Neuronal stem cell (in vitro differentiated cells): ENCODE data around the gene SLC10A7.
A peak's percentile ranks its signal among the peaks of the same experiment; 100 is the strongest.

Source experiments
- DNase-seq: peaks from one replicate; pipeline ENCODE4 v3.0.0-alpha.2; 2013; ENCODE audit warnings: low spot score
- H2AFZ ChIP-seq: one replicate; pipeline ENCODE4 v1.6.1; 2013; ENCODE audit warnings: mild to moderate bottlenecking, low read length, inconsistent platforms
- H2AK5ac ChIP-seq: 2 replicates; pipeline ENCODE4 v1.6.1; 2013; ENCODE audit warnings: low read depth, mild to moderate bottlenecking, inconsistent platforms, low read length, moderate library complexity, mixed read lengths
- H2BK120ac ChIP-seq: 2 replicates; pipeline ENCODE4 v1.6.1; 2013; ENCODE audit warnings: low read depth, mild to moderate bottlenecking, inconsistent platforms, low read length, moderate library complexity, mixed read lengths
- H2BK12ac ChIP-seq: one replicate; pipeline ENCODE4 v1.6.1; 2013; ENCODE audit warnings: low read length, inconsistent platforms
- H2BK15ac ChIP-seq: 2 replicates; pipeline ENCODE4 v1.6.1; 2013; ENCODE audit warnings: mild to moderate bottlenecking, low read length, inconsistent platforms, mixed read lengths
- H2BK5ac ChIP-seq: one replicate; pipeline ENCODE4 v1.6.1; 2013; ENCODE audit warnings: inconsistent platforms, mild to moderate bottlenecking, low read length, moderate library complexity
- H3K14ac ChIP-seq: one replicate; pipeline ENCODE4 v1.6.1; 2013; ENCODE audit warnings: low read length, inconsistent platforms
- H3K18ac ChIP-seq: 2 replicates; pipeline ENCODE4 v1.6.1; 2013; ENCODE audit warnings: low read length, inconsistent platforms
- H3K23ac ChIP-seq: 2 replicates; pipeline ENCODE4 v1.6.1; 2013; ENCODE audit warnings: low read depth, mild to moderate bottlenecking, mixed read lengths, low read length, inconsistent platforms; ENCODE audit not compliant: poor library complexity
- H3K27ac ChIP-seq: replicated peaks from 3 replicates; pipeline ENCODE4 v1.5.1; 2013; ENCODE audit warnings: low read length, inconsistent platforms
- H3K27me3 ChIP-seq, 3 experiments: 2 replicates each; pipeline ENCODE4 v1.6.1; 2013; ENCODE audit warnings: low read length in 3 of 3, mild to moderate bottlenecking in 2 of 3, inconsistent platforms in 1 of 3, low read depth in 1 of 3, mixed read lengths in 1 of 3, moderate library complexity in 1 of 3; ENCODE audit not compliant: control insufficient read depth in 3 of 3, insufficient read depth in 3 of 3
- H3K36me3 ChIP-seq, 2 donors: replicated peaks in 1 of 2; 2 replicates each; pipeline ENCODE4 v1.6.1; 2013; ENCODE audit warnings: low read length in 2 of 2; ENCODE audit not compliant: control insufficient read depth in 2 of 2, insufficient read depth in 2 of 2
- H3K4ac ChIP-seq: 2 replicates; pipeline ENCODE4 v1.6.1; 2013; ENCODE audit warnings: inconsistent platforms, mild to moderate bottlenecking, low read length, moderate library complexity
- H3K4me1 ChIP-seq, 2 donors: 1 replicate in 1 of 2; 2 replicates in 1 of 2; pipeline ENCODE4 v1.6.1; 2013; ENCODE audit warnings: low read length in 2 of 2, low read depth in 1 of 2; ENCODE audit not compliant: control insufficient read depth in 2 of 2, insufficient read depth in 1 of 2
- H3K4me2 ChIP-seq: one replicate; pipeline ENCODE4 v1.6.1; 2013; ENCODE audit warnings: mild to moderate bottlenecking, low read length, inconsistent platforms; ENCODE audit not compliant: insufficient read depth, poor library complexity, severe bottlenecking
- H3K4me3 ChIP-seq, 2 donors: 2 replicates each; pipeline ENCODE4 v1.5.1; 2013; ENCODE audit warnings: low read length in 2 of 2, mild to moderate bottlenecking in 2 of 2, inconsistent platforms in 1 of 2, moderate library complexity in 1 of 2
- H3K79me1 ChIP-seq: one replicate; pipeline ENCODE4 v1.6.1; 2013; ENCODE audit warnings: low read depth, mild to moderate bottlenecking, inconsistent platforms, low read length, moderate library complexity
- H3K9ac ChIP-seq: one replicate; pipeline ENCODE4 v1.6.1; 2013; ENCODE audit warnings: mild to moderate bottlenecking, low read depth, low read length, inconsistent platforms; ENCODE audit not compliant: poor library complexity
- H3K9me3 ChIP-seq, 2 donors: replicated peaks in 1 of 2; 2 replicates each; pipeline versions ENCODE3 to v1.6.1; 2013; ENCODE audit warnings: low read length in 2 of 2, mild to moderate bottlenecking in 2 of 2, inconsistent platforms in 1 of 2, low read depth in 1 of 2, mixed read lengths in 1 of 2, moderate library complexity in 1 of 2; ENCODE audit not compliant: control insufficient read depth in 2 of 2, insufficient read depth in 1 of 2
- H4K8ac ChIP-seq: one replicate; pipeline ENCODE4 v1.6.1; 2013; ENCODE audit warnings: low read depth, mild to moderate bottlenecking, inconsistent platforms, low read length, moderate library complexity
- H4K91ac ChIP-seq: one replicate; pipeline ENCODE4 v1.6.1; 2013; ENCODE audit warnings: low read length, low read depth, mild to moderate bottlenecking, inconsistent platforms; ENCODE audit not compliant: poor library complexity
- WGBS, 2 donors: extraction: QIAGEN DNeasy Blood & Tissue Kit; methylation state at CpG; one replicate each; pipeline ENCODE4 v1.1.7; 2013; ENCODE audit warnings: missing lambda C conversion rate in 2 of 2, mixed read lengths in 1 of 2; ENCODE audit not compliant: insufficient read length in 2 of 2, insufficient replicate concordance in 1 of 2; ENCODE audit errors: extremely low coverage in 2 of 2; 5-methylcytosine and 5-hydroxymethylcytosine counted together

SLC10A7 gene

DNA sequence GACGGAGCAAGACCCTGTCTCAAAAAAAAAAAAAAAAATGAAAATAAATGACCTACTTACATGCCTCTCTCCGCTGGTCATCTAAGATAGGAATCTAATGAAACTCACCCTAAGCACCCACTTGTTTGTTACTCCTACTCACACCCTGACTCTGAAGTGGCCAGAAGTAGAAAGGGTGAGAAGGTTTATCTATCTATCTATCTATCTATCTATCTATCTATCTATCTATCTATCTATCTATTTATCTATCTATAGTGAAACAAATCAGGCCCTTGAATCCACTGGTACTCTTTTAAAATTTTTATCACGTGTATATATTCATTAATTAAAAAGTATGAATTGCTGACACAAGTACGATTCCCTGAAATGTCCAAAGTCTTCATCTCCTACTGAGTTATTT is 75.2 kb downstream of the SLC10A7 start:
- Histone ChIP-seq H3K27ac (no peak overlapping the region), H3K23ac (no peak overlapping the region), H2BK12ac (no peak overlapping the region), H3K36me3 (no peaks in the 10 kb centered on the region), H2BK120ac (no peak overlapping the region), H3K79me1 (peaks cover 2% of the 10 kb centered on the region), H2BK5ac (no peak overlapping the region), H3K4ac (no peak overlapping the region), H3K4me3 (no peak overlapping the region), H3K18ac (no peak overlapping the region), H3K14ac (no peak overlapping the region), H2AK5ac (no peak overlapping the region), H3K27me3 (no peaks in the 10 kb centered on the region), H3K4me1 (peaks cover 0 to 5% of the 10 kb centered on the region in 2 donors), H3K9me3 (peaks cover 3 to 9% of the 10 kb centered on the region in 2 donors), H3K4me2 (no peak overlapping the region), H3K9ac (no peak overlapping the region), H4K91ac (no peak overlapping the region), H2BK15ac (no peak overlapping the region), H4K8ac (no peak overlapping the region), H2AFZ (no peak overlapping the region)
- no CpG with 5 or more reads among the region's 4 CpGs for WGBS, 2 donors
- no peak for DNase-seq

- Histone ChIP-seq H3K9me3 (peaks cover 3 to 5% of the 10 kb centered on the region in 2 donors), H2AK5ac (no peak overlapping the region), H3K14ac (peak overlapping the region; percentile 27), H4K91ac (no peak overlapping the region), H3K27ac (no peak overlapping the region), H3K23ac (no peak overlapping the region), H3K4me2 (no peak overlapping the region), H3K27me3 (no peaks in the 10 kb centered on the region), H3K79me1 (peaks cover 2% of the 10 kb centered on the region), H2BK15ac (no peak overlapping the region), H2BK120ac (no peak overlapping the region), H2AFZ (no peak overlapping the region), H3K4me1 (peaks cover 0 to 5% of the 10 kb centered on the region in 2 donors), H4K8ac (no peak overlapping the region), H3K36me3 (no peaks in the 10 kb centered on the region), H3K4me3 (no peak overlapping the region), H3K9ac (no peak overlapping the region), H2BK12ac (no peak overlapping the region), H2BK5ac (no peak overlapping the region), H3K4ac (no peak overlapping the region), H3K18ac (peak overlapping the region; percentile 51)
- no peak for DNase-seq
- no CpG with 5 or more reads among the region's 37 CpGs for WGBS, 2 donors
Observed at GRCh38 chr4:146445198-146446150, 76.3 kb downstream of the SLC10A7 start.

DNA sequence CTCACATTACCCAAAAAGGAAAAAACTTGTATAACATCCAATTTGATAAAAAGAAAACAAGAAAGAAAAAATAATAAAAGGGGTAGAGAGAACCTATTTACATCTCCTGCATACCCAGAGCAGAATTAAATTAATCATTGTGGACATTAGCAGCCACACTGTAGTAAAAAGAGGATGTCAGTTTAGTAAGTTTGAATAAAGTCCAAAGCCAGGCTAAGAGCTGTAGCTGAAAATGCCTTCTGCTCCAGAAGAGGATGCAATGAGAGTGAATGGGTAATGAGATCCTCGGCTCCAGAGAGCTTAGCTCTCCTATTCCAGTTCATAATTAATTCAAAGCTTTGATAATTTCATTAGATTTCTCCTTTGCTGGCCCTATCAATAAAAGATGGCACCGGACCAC is 78.2 kb downstream of the SLC10A7 start:
- peaks cover 3 to 5% of the 10 kb centered on the region in 2 donors for H3K9me3 ChIP-seq
- no peak overlapping the region for H4K91ac ChIP-seq
- H3K27me3 ChIP-seq = no peaks in the 10 kb centered on the region
- no peak for DNase-seq
- no peak overlapping the region for H3K9ac ChIP-seq
- H3K14ac ChIP-seq = no peak overlapping the region
- H2BK15ac ChIP-seq = no peak overlapping the region
- H2AFZ ChIP-seq = no peak overlapping the region
- peaks cover 2% of the 10 kb centered on the region for H3K79me1 ChIP-seq
- H3K27ac ChIP-seq = no peak overlapping the region
- no peak overlapping the region for H2BK120ac ChIP-seq
- H3K4me3 ChIP-seq = no peak overlapping the region
- H3K4me1 ChIP-seq = peaks cover 0 to 7% of the 10 kb centered on the region in 2 donors
- H3K23ac ChIP-seq = no peak overlapping the region
- no peak overlapping the region for H3K18ac ChIP-seq
- no peak overlapping the region for H4K8ac ChIP-seq
- H2BK12ac ChIP-seq = no peak overlapping the region
- H3K4me2 ChIP-seq = no peak overlapping the region
- no peak overlapping the region for H2AK5ac ChIP-seq
- no peak overlapping the region for H3K4ac ChIP-seq
- WGBS, 2 donors = no CpG with 5 or more reads among the region's 2 CpGs
- no peaks in the 10 kb centered on the region for H3K36me3 ChIP-seq
- no peak overlapping the region for H2BK5ac ChIP-seq

- Histone ChIP-seq H3K79me1 (peaks cover 2% of the 10 kb centered on the region), H2BK5ac (no peak overlapping the region), H3K14ac (no peak overlapping the region)
Observed at GRCh38 chr4:146442801-146443200, 78.9 kb downstream of the SLC10A7 start.

More at GRCh38 chr4:146442801-146443200, 78.9 kb downstream of the SLC10A7 start:
- H3K9ac ChIP-seq = no peak overlapping the region
- H3K23ac ChIP-seq = no peak overlapping the region
- H3K4me3 ChIP-seq = no peak overlapping the region
- H2BK120ac ChIP-seq = no peak overlapping the region
- H4K8ac ChIP-seq = no peak overlapping the region
- no peak for DNase-seq
- no peaks in the 10 kb centered on the region for H3K27me3 ChIP-seq
- no peak overlapping the region for H3K4me2 ChIP-seq
- no peak overlapping the region for H3K4ac ChIP-seq
- H2BK15ac ChIP-seq = no peak overlapping the region
- H3K4me1 ChIP-seq = peaks cover 0 to 11% of the 10 kb centered on the region in 2 donors
- H2AK5ac ChIP-seq = no peak overlapping the region
- H2AFZ ChIP-seq = no peak overlapping the region
- peaks cover 3 to 5% of the 10 kb centered on the region in 2 donors for H3K9me3 ChIP-seq
- no peaks in the 10 kb centered on the region for H3K36me3 ChIP-seq
- H3K18ac ChIP-seq = no peak overlapping the region
- H2BK12ac ChIP-seq = no peak overlapping the region
- WGBS, 2 donors = no CpG with 5 or more reads among the region's 1 CpG
- no peak overlapping the region for H3K27ac ChIP-seq
- H4K91ac ChIP-seq = no peak overlapping the region
